Hepatocyte (in vitro differentiated cells): ENCODE results near the gene C19orf25. TPM values are rescaled to one million over a fixed set of nuclear protein-coding genes. Genes with fewer than 3 reads are reported as not detected.

Experiments
- DNase-seq: peaks from one replicate; pipeline ENCODE4 v3.0.0-alpha.2; 2016; ENCODE audit warnings: low spot score
- H2AFZ ChIP-seq: fragments of 200-600 bp; sonication (generic); 2 replicates; pipeline ENCODE4 v1.6.0; 2016; ENCODE audit warnings: antibody characterized with exemption, mild to moderate bottlenecking
- H3K27ac ChIP-seq: fragments of 200-600 bp; sonication (generic); 2 replicates; pipeline ENCODE4 v1.5.1; 2016; ENCODE audit warnings: mild to moderate bottlenecking
- H3K27me3 ChIP-seq: fragments of 200-600 bp; sonication (generic); 2 replicates; pipeline ENCODE4 v1.6.1; 2016
- H3K36me3 ChIP-seq: fragments of 200-600 bp; sonication (generic); replicated peaks from 2 replicates; pipeline ENCODE4 v1.5.1; 2016; ENCODE audit warnings: low read depth; ENCODE audit not compliant: insufficient read depth
- H3K4me1 ChIP-seq: fragments of 200-600 bp; sonication (generic); 2 replicates; pipeline ENCODE4 v1.5.1; 2016; ENCODE audit warnings: mild to moderate bottlenecking, moderate library complexity; ENCODE audit not compliant: insufficient read depth
- H3K4me2 ChIP-seq: fragments of 200-600 bp; sonication (generic); 2 replicates; pipeline ENCODE4 v1.6.0; 2016
- H3K4me3 ChIP-seq: fragments of 200-600 bp; sonication (generic); 2 replicates; pipeline ENCODE4 v1.5.1; 2016; ENCODE audit warnings: mild to moderate bottlenecking
- H3K79me2 ChIP-seq: fragments of 200-600 bp; sonication (generic); 2 replicates; pipeline ENCODE4 v1.6.0; 2017; ENCODE audit warnings: mild to moderate bottlenecking
- H3K9me2 ChIP-seq: fragments of 200-600 bp; sonication (generic); replicated peaks from 2 replicates; pipeline ENCODE4 v1.6.0; 2017; ENCODE audit warnings: mild to moderate bottlenecking; ENCODE audit not compliant: insufficient read depth
- H3K9me3 ChIP-seq: fragments of 200-600 bp; sonication (generic); 2 replicates; pipeline ENCODE4 v1.5.1; 2016; ENCODE audit warnings: low read depth, mild to moderate bottlenecking
- H4K20me1 ChIP-seq: fragments of 200-600 bp; sonication (generic); 2 replicates; pipeline ENCODE4 v1.6.0; 2016; ENCODE audit warnings: mild to moderate bottlenecking; ENCODE audit not compliant: insufficient read depth, poor library complexity, severe bottlenecking
- EZH2 ChIP-seq: fragments of 200-600 bp; sonication (generic); IDR thresholded peaks from 2 replicates; pipeline ENCODE4 v1.6.1; 2016; ENCODE audit warnings: antibody characterized with exemption, mild to moderate bottlenecking, borderline replicate concordance
- EZH2phosphoT487 ChIP-seq: fragments of 200-600 bp; sonication (generic); IDR thresholded peaks from one replicate; pipeline ENCODE4 v1.6.1; 2018; ENCODE audit warnings: antibody characterized with exemption, mild to moderate bottlenecking, low read depth, moderate library complexity; ENCODE audit not compliant: unreplicated experiment, severe bottlenecking
- WGBS: methylation state at CpG from one replicate; pipeline ENCODE4 v1.1.6; 2016; ENCODE audit warnings: low lambda C conversion rate; ENCODE audit errors: missing lambda C conversion rate; 5-methylcytosine and 5-hydroxymethylcytosine counted together
- polyA plus RNA-seq: library from polyadenylated mRNA; unstranded; fragments of >200 nt; fragmentation: Nextera tagmentation; extraction: Ambion mirVana; gene quantifications from 2 replicates; pipeline ENCODE4 v1.2.1, GENCODE V29; 2016
- total RNA-seq: library from RNA; depleted of rRNA; stranded (reverse); fragments of >200 nt; gene quantifications from 2 replicates; pipeline ENCODE4 v1.2.3, GENCODE V29; 2014
- TF ChIP-seq, protein P1 (sequence below): fragments of 200-600 bp; sonication (generic); IDR thresholded peaks from 2 replicates; pipeline ENCODE4 v1.5.1; 2016; ENCODE audit warnings: antibody characterized with exemption, mild to moderate bottlenecking; ENCODE audit not compliant: poor library complexity

Gene C19orf25
- total and polyA plus RNA-seq, 2 experiments from 2014 or later: 36.3 to 43.6 TPM

DNA sequence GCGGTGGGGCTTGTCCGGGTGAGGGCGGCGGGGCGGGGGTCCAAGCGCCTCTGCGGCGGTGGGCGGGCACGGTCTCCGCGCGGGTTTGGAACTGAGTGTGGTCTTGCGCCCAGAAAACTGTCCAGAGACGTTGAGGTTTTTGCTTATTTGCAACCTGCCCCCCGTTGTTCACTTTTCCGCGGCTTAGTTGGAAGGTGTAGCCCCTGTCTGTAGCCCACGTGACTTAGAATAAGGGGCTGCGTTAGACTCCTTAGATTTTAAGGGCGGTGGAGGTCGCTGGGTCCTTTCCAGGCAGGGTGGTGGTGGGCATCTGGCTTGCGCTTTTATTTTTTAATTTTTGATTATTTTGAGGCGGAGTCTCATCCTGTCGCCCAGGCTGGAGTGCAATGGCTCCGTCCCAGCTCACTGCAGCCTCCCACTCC, 40.1 kb downstream of the C19orf25 start:
- H3K36me3 ChIP-seq: no peaks in the 10 kb centered on the region
- no peaks in the 10 kb centered on the region for H3K27me3 ChIP-seq
- H3K4me2 ChIP-seq: peak overlapping the region; percentile 98
- peaks cover 9% of the 10 kb centered on the region for H3K4me1 ChIP-seq
- H3K4me3 ChIP-seq: peak overlapping the region; percentile 59
- peak overlapping the region; percentile 95 for H3K27ac ChIP-seq
- peaks cover 28% of the 10 kb centered on the region for H3K79me2 ChIP-seq
- no peaks in the 10 kb centered on the region for H3K9me2 ChIP-seq
- H3K9me3 ChIP-seq: no peaks in the 10 kb centered on the region
- H4K20me1 ChIP-seq: peaks cover 41% of the 10 kb centered on the region
- WGBS: 3% methylated on average over 14 of the region's 26 CpGs
- H2AFZ ChIP-seq: no peak overlapping the region
- TF ChIP-seq, protein P1, sequence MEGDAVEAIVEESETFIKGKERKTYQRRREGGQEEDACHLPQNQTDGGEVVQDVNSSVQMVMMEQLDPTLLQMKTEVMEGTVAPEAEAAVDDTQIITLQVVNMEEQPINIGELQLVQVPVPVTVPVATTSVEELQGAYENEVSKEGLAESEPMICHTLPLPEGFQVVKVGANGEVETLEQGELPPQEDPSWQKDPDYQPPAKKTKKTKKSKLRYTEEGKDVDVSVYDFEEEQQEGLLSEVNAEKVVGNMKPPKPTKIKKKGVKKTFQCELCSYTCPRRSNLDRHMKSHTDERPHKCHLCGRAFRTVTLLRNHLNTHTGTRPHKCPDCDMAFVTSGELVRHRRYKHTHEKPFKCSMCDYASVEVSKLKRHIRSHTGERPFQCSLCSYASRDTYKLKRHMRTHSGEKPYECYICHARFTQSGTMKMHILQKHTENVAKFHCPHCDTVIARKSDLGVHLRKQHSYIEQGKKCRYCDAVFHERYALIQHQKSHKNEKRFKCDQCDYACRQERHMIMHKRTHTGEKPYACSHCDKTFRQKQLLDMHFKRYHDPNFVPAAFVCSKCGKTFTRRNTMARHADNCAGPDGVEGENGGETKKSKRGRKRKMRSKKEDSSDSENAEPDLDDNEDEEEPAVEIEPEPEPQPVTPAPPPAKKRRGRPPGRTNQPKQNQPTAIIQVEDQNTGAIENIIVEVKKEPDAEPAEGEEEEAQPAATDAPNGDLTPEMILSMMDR: no peak
- TF ChIP-seq EZH2phosphoT487 (no peak), EZH2 (no peak)
- peak; percentile 39 for DNase-seq

DNA sequence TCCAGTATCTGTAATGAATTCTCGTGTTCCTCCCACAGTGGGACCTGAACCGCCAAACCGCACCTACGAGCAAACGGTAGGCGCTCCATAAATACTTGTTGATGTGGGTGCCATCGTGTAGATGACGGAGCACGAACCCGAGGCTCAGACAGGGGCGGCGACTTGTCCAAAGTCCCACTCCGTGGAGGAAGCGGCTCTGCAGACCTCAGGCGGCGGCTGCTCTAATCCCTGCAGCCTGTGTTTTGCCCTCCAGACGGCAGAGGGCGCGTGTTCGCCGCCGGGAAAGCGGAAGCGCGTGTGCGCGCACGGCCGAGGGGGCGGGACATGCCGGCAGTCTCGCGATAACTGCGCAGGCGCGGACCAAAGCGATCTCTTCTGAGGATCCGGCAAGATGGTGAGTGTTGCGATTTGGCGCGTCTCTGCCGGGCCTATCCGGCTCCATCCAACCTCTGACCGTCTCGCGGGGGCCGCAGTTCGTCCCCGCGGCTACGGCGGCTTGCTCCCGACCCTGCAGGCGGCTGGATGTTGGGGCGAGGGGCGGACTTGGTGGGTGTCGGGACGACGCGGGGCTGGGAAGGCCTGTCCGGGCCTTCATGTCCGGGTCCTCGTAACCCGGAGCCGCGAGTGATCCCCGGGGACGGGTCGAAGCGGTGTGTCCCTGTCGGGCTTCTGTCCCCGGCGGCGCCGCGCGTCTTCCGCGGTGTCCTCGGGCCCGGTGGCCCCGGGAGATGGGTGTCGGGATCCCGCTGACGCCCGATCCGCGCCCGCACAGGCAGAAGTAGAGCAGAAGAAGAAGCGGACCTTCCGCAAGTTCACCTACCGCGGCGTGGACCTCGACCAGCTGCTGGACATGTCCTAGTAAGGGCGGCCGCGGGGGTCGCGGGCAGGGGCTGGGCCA, 40.7 kb downstream of the C19orf25 start, which contains the start of gene RPS15:
RPS15 (plus strand) TSS at position 362 of the 898 bp plus-strand sequence; CDS start at position 392, 30 bp downstream.
- peak within 1 kb of the TSS; percentile 95 for H3K27ac ChIP-seq
- H3K4me3 ChIP-seq: peak within 1 kb of the TSS; percentile 59
- WGBS: 2% methylated on average over 98 of the region's 100 CpGs
- H3K4me1 ChIP-seq: peaks cover 5% of the 10 kb centered on the region
- TF ChIP-seq, protein P1: peak; percentile 95
- TF ChIP-seq EZH2phosphoT487: no peak
- no peaks in the 10 kb centered on the region for H3K36me3 ChIP-seq
- no peaks in the 10 kb centered on the region for H3K9me2 ChIP-seq
- DNase-seq: peak; percentile 98
- peak within 1 kb of the TSS; percentile 22 for H2AFZ ChIP-seq
- no peaks in the 10 kb centered on the region for H3K27me3 ChIP-seq
- peak within 1 kb of the TSS; percentile 98 for H3K4me2 ChIP-seq
- peaks cover 41% of the 10 kb centered on the region for H4K20me1 ChIP-seq
- peaks cover 28% of the 10 kb centered on the region for H3K79me2 ChIP-seq
- H3K9me3 ChIP-seq: no peaks in the 10 kb centered on the region

DNA sequence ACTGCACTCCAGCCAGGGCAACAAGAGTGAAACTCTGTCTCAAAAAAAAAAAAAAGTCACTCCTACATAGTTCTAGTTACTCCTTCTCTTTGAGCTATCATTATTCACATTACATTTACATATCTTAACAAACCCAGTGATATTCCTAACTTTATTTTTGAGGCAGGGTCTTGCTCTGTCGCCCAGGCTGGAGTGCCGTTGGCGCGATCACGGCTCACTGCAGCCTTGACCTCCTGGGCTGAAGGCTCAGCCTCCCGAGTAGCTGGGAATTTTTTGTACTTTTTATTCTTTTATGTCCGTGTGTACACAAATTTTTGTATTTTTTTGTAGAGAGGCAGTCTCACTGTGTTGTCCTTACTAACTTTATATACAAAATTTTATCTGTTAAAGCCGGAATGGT, 41.4 kb downstream of the C19orf25 start:
- H3K4me2 ChIP-seq: peak overlapping the region; percentile 51

More for the DNA sequence above, 41.4 kb downstream of the C19orf25 start:
- Histone ChIP-seq H3K27ac (peak overlapping the region; percentile 76), H3K36me3 (no peaks in the 10 kb centered on the region), H4K20me1 (peaks cover 36% of the 10 kb centered on the region), H3K9me3 (no peaks in the 10 kb centered on the region), H2AFZ (no peak overlapping the region), H3K27me3 (no peaks in the 10 kb centered on the region), H3K79me2 (peaks cover 28% of the 10 kb centered on the region), H3K9me2 (no peaks in the 10 kb centered on the region), H3K4me1 (peaks cover 5% of the 10 kb centered on the region), H3K4me3 (no peak overlapping the region)
- 76% methylated on average over 8 of the region's 8 CpGs for WGBS
- DNase-seq: no peak
- TF ChIP-seq EZH2phosphoT487: no peak
- no peak for TF ChIP-seq EZH2
- TF ChIP-seq, protein P1: no peak
